C4-2B (cell line): ENCODE measurements around the gene HOXB8.

Experiments
- H3K27ac ChIP-seq: fragments of 450-650 bp; 2 replicates; pipeline ENCODE4 v1.5.1; 2017
- CTCF ChIP-seq: fragments of 450-650 bp; conservative IDR thresholded peaks from 2 replicates; pipeline ENCODE4 v1.5.1; 2017; ENCODE audit warnings: mild to moderate bottlenecking
- ZFX ChIP-seq: fragments of 450-650 bp; IDR thresholded peaks from 2 replicates; pipeline ENCODE4 v1.6.1; 2017

The HOXB8 gene

GRCh38 chr17:48595278-48595999, 19.7 kb downstream of the HOXB8 start:
- TF ChIP-seq ZFX (no peak), CTCF (no peak)
- H3K27ac ChIP-seq, result no peak overlapping the region

- no peak overlapping the region for H3K27ac ChIP-seq
- TF ChIP-seq ZFX, result no peak
- no peak for TF ChIP-seq CTCF
Observed at GRCh38 chr17:48594538-48595277, 20.4 kb downstream of the HOXB8 start.

GRCh38 chr17:48593840-48594537, 21.1 kb downstream of the HOXB8 start:
- H3K27ac ChIP-seq, result no peak overlapping the region

GRCh38 chr17:48593126-48593829, 21.8 kb downstream of the HOXB8 start, which contains the start of gene HOXB5:
Gene HOXB5 (minus strand): TSS chr17:48593779. CDS start chr17:48593682, 97 bp downstream.
- no peak within 1 kb of the TSS for H3K27ac ChIP-seq
- TF ChIP-seq CTCF, result 0 out of 2 replicates have a peak, but pooled peaks have one; percentile 68
- no peak for TF ChIP-seq ZFX

More at GRCh38 chr17:48593840-48594537, 21.1 kb downstream of the HOXB8 start:
- TF ChIP-seq ZFX (no peak), CTCF (peak; percentile 98)

- H3K27ac ChIP-seq, result no peak overlapping the region
- TF ChIP-seq CTCF (no peak), ZFX (no peak)
Observed at GRCh38 chr17:48592577-48592976, 22.5 kb downstream of the HOXB8 start.

- TF ChIP-seq ZFX (no peak), CTCF (no peak)
- no peak overlapping the region for H3K27ac ChIP-seq
Observed at GRCh38 chr17:48592057-48592514, 23.0 kb downstream of the HOXB8 start.
